OCI-LY1 (cell line): ENCODE results near the gene ASB15.

ENCODE experiments used
- H2AFZ ChIP-seq: fragments of 200-600 bp; sonication (generic), shearing (Covaris generic); 2 replicates; pipeline ENCODE4 v1.6.0; 2014; ENCODE audit warnings: antibody characterized with exemption, mild to moderate bottlenecking, low read length
- H3F3A ChIP-seq: fragments of 200-600 bp; sonication (generic), shearing (Covaris generic); 2 replicates; pipeline ENCODE4 v1.6.0; 2014; ENCODE audit warnings: mild to moderate bottlenecking, antibody characterized with exemption, low read length, moderate library complexity; ENCODE audit not compliant: insufficient read depth
- H3K27ac ChIP-seq: fragments of 200-600 bp; sonication (generic); 2 replicates; pipeline ENCODE4 v1.5.1; 2014; ENCODE audit warnings: low read length, mixed run types, mild to moderate bottlenecking, low read depth; ENCODE audit not compliant: poor library complexity, severe bottlenecking
- H3K27me3 ChIP-seq: fragments of 200-600 bp; sonication (generic); 2 replicates; pipeline ENCODE4 v1.6.0; 2014; ENCODE audit warnings: antibody characterized with exemption, mild to moderate bottlenecking, low read length, moderate library complexity; ENCODE audit not compliant: insufficient read depth
- H3K36me3 ChIP-seq: fragments of 200-600 bp; sonication (generic); 2 replicates; pipeline ENCODE4 v1.6.1; 2014; ENCODE audit warnings: mild to moderate bottlenecking, antibody characterized with exemption, low read length, moderate library complexity, mixed read lengths; ENCODE audit not compliant: insufficient read depth
- H3K4me1 ChIP-seq: fragments of 200-600 bp; sonication (generic); 2 replicates; pipeline ENCODE4 v1.5.1; 2014; ENCODE audit warnings: mild to moderate bottlenecking, low read length, moderate library complexity; ENCODE audit not compliant: insufficient read depth, severe bottlenecking
- H3K4me2 ChIP-seq: fragments of 200-600 bp; sonication (generic), shearing (Covaris generic); 2 replicates; pipeline ENCODE4 v1.6.1; 2014; ENCODE audit warnings: low read length
- H3K4me3 ChIP-seq: fragments of 200-600 bp; sonication (generic); 2 replicates; pipeline ENCODE4 v1.5.1; 2014; ENCODE audit warnings: low read length, low read depth, mild to moderate bottlenecking, mixed read lengths; ENCODE audit not compliant: poor library complexity, severe bottlenecking
- H3K79me2 ChIP-seq: fragments of 200-600 bp; shearing (Covaris generic); 2 replicates; pipeline ENCODE4 v1.6.1; 2016; ENCODE audit warnings: mixed run types, low read length, mixed read lengths; ENCODE audit not compliant: insufficient read depth
- H3K9ac ChIP-seq: fragments of 200-600 bp; sonication (generic), shearing (Covaris generic); 2 replicates; pipeline ENCODE4 v1.6.1; 2014; ENCODE audit warnings: mild to moderate bottlenecking, low read length, mixed read lengths
- H3K9me2 ChIP-seq: fragments of 200-600 bp; sonication (generic), shearing (Covaris generic); 2 replicates; pipeline ENCODE4 v1.6.1; 2014; ENCODE audit warnings: low read depth, mild to moderate bottlenecking, low read length, mixed read lengths
- H3K9me3 ChIP-seq: fragments of 200-600 bp; shearing (Covaris generic); 2 replicates; pipeline ENCODE4 v1.6.1; 2014; ENCODE audit warnings: low read length, mixed read lengths
- H4K20me1 ChIP-seq: fragments of 200-600 bp; sonication (generic), shearing (Covaris generic); 2 replicates; pipeline ENCODE4 v1.6.0; 2016; ENCODE audit warnings: mild to moderate bottlenecking, low read length; ENCODE audit not compliant: insufficient read depth
- CTCF ChIP-seq: fragments of 200-600 bp; sonication (generic), shearing (Covaris generic); IDR thresholded peaks from 2 replicates; pipeline ENCODE4 v1.5.1; 2017; ENCODE audit warnings: mild to moderate bottlenecking, antibody characterized with exemption, low read length, moderate library complexity, mixed read lengths
- EZH2 ChIP-seq: fragments of 200-600 bp; sonication (generic), shearing (Covaris generic); IDR thresholded peaks from 2 replicates; pipeline ENCODE4 v1.8.0; 2017; ENCODE audit warnings: borderline replicate concordance, mixed run types, mild to moderate bottlenecking, antibody characterized with exemption, low read length, moderate library complexity, mixed read lengths

ASB15 gene

GRCh38 chr7:123661765-123662164 is 60.1 kb downstream of the ASB15 start:
- H2AFZ ChIP-seq = no peak overlapping the region
- H3K9me2 ChIP-seq = no peaks in the 10 kb centered on the region
- H3K36me3 ChIP-seq = no peaks in the 10 kb centered on the region
- H3K4me3 ChIP-seq = no peak overlapping the region
- H3K27me3 ChIP-seq = no peaks in the 10 kb centered on the region
- H3F3A ChIP-seq = no peaks in the 10 kb centered on the region
- H4K20me1 ChIP-seq = no peaks in the 10 kb centered on the region
- H3K79me2 ChIP-seq = no peaks in the 10 kb centered on the region
- H3K9me3 ChIP-seq = no peaks in the 10 kb centered on the region
- no peak overlapping the region for H3K4me2 ChIP-seq
- TF ChIP-seq EZH2 (no peak), CTCF (no peak)
- H3K9ac ChIP-seq = no peak overlapping the region
- no peaks in the 10 kb centered on the region for H3K4me1 ChIP-seq
- no peak overlapping the region for H3K27ac ChIP-seq

GRCh38 chr7:123662293-123662692 is 60.7 kb downstream of the ASB15 start:
- Histone ChIP-seq H4K20me1 (no peaks in the 10 kb centered on the region), H3K4me2 (no peak overlapping the region), H3K4me3 (no peak overlapping the region), H3K9ac (no peak overlapping the region), H3K27ac (no peak overlapping the region), H3K36me3 (no peaks in the 10 kb centered on the region), H3K27me3 (no peaks in the 10 kb centered on the region), H3K9me2 (no peaks in the 10 kb centered on the region), H3F3A (no peaks in the 10 kb centered on the region), H3K79me2 (no peaks in the 10 kb centered on the region), H3K9me3 (no peaks in the 10 kb centered on the region), H3K4me1 (no peaks in the 10 kb centered on the region), H2AFZ (no peak overlapping the region)
- no peak for TF ChIP-seq EZH2
- no peak for TF ChIP-seq CTCF

DNA sequence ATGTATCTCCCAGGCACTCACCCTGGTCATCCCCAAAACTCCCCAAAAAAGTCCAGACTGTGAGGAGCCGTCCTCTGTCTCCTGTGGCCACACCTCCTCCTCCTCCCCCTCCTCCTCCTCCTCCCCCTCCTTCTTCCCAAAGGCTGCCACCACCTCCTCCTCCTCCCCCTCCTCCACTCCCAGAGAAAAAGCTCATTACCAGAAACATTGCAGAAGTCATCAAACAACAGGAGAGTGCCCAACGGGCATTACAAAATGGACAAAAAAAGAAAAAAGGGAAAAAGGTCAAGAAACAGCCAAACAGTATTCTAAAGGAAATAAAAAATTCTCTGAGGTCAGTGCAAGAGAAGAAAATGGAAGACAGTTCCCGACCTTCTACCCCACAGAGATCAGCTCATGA is 61.1 kb downstream of the ASB15 start:
- no peaks in the 10 kb centered on the region for H4K20me1 ChIP-seq
- H3F3A ChIP-seq = no peaks in the 10 kb centered on the region
- H3K9me3 ChIP-seq = no peaks in the 10 kb centered on the region
- no peaks in the 10 kb centered on the region for H3K36me3 ChIP-seq
- no peak overlapping the region for H3K27ac ChIP-seq
- H3K4me2 ChIP-seq = no peak overlapping the region
- no peaks in the 10 kb centered on the region for H3K79me2 ChIP-seq
- no peak overlapping the region for H3K9ac ChIP-seq
- no peaks in the 10 kb centered on the region for H3K4me1 ChIP-seq
- no peaks in the 10 kb centered on the region for H3K27me3 ChIP-seq
- H3K9me2 ChIP-seq = no peaks in the 10 kb centered on the region
- no peak overlapping the region for H3K4me3 ChIP-seq
- no peak overlapping the region for H2AFZ ChIP-seq
- no peak for TF ChIP-seq EZH2
- TF ChIP-seq CTCF = no peak
